NCI-H146 (cell line): ENCODE results near the gene ATAD3B.
A peak's percentile ranks its signal among the peaks of the same experiment; 100 is the strongest.
"Not testable (repeated sequence)": the region's sequence is repeated elsewhere in the genome, so short reads cannot be mapped to it uniquely, and the experiment has no call there.

Experiments used
- DNase-seq: peaks from one replicate; lab custom pipeline; 2025; lab: John Stamatoyannopoulos, UW

The ATAD3B gene

GRCh38 chr1:1482856-1483255, 11.3 kb downstream of the ATAD3B start:
- no peak for DNase-seq

GRCh38 chr1:1483714-1484113, 12.1 kb downstream of the ATAD3B start:
- DNase-seq: no peak

- DNase-seq: not testable (repeated sequence)
Observed at GRCh38 chr1:1484976-1485750, 13.6 kb downstream of the ATAD3B start.

GRCh38 chr1:1485755-1486317, 14.3 kb downstream of the ATAD3B start:
- DNase-seq: not testable (repeated sequence)

- no peak for DNase-seq
Observed at GRCh38 chr1:1487701-1488100, 16.1 kb downstream of the ATAD3B start.

GRCh38 chr1:1489231-1489630, 17.7 kb downstream of the ATAD3B start:
- no peak for DNase-seq

GRCh38 chr1:1489861-1490260, 18.3 kb downstream of the ATAD3B start:
- no peak for DNase-seq

GRCh38 chr1:1490633-1491230, 19.2 kb downstream of the ATAD3B start:
- no peak for DNase-seq

- no peak for DNase-seq
Observed at GRCh38 chr1:1491601-1492000, 20.0 kb downstream of the ATAD3B start.

GRCh38 chr1:1494311-1494710, 22.7 kb downstream of the ATAD3B start:
- DNase-seq: not testable (repeated sequence)

GRCh38 chr1:1495461-1495975, 24.0 kb downstream of the ATAD3B start:
- DNase-seq: not testable (repeated sequence)

GRCh38 chr1:1504777-1505365, 33.3 kb downstream of the ATAD3B start:
- DNase-seq: peak; percentile 79

- peak; percentile 27 for DNase-seq
Observed at GRCh38 chr1:1505366-1505798, 33.8 kb downstream of the ATAD3B start.

- DNase-seq: not testable (repeated sequence)
Observed at GRCh38 chr1:1505801-1506200, 34.2 kb downstream of the ATAD3B start.

GRCh38 chr1:1507305-1507704, 35.7 kb downstream of the ATAD3B start:
- no peak for DNase-seq

- not testable (repeated sequence) for DNase-seq
Observed at GRCh38 chr1:1508775-1509464, 37.4 kb downstream of the ATAD3B start.

GRCh38 chr1:1509465-1509850, 37.9 kb downstream of the ATAD3B start:
- DNase-seq: not testable (repeated sequence)

GRCh38 chr1:1510912-1511532, 39.5 kb downstream of the ATAD3B start:
- DNase-seq: peak; percentile 38

- peak; percentile 93 for DNase-seq
Observed at GRCh38 chr1:1511533-1512285, 40.1 kb downstream of the ATAD3B start, which contains the start of gene ATAD3A. ATAD3A (plus strand) TSS chr1:1512162; CDS start chr1:1512269, 107 bp downstream.

GRCh38 chr1:1512425-1512824, 40.9 kb downstream of the ATAD3B start:
- not testable (repeated sequence) for DNase-seq

- not testable (repeated sequence) for DNase-seq
Observed at GRCh38 chr1:1513675-1514074, 42.1 kb downstream of the ATAD3B start.
